Small intestine (tissue), 7 donors: ENCODE data around the gene ZIM2. TPM values are rescaled to one million over a fixed set of nuclear protein-coding genes. Genes with fewer than 3 reads are reported as not detected.

Source experiments
- DNase-seq, 2 donors: peaks; one replicate each; pipeline versions ENCODE4 v3.0.0 to v3.0.0-alpha.2; 2013
- FAIRE-seq: peaks from 2 replicates; lab custom pipeline; 2012; peaks lifted over from hg19 to GRCh38; lab: Jason Lieb, UNC
- H3K27ac ChIP-seq, 3 donors: one replicate each; pipeline ENCODE4 v1.5.1; 2013; ENCODE audit warnings: low read length in 2 of 3, mild to moderate bottlenecking in 2 of 3, control low read depth in 1 of 3, inconsistent platforms in 1 of 3, low read depth in 1 of 3, moderate library complexity in 1 of 3
- H3K27me3 ChIP-seq, 3 donors: one replicate each; pipeline ENCODE4 v1.6.1; 2013; ENCODE audit warnings: low read length in 3 of 3, inconsistent platforms in 1 of 3; ENCODE audit not compliant: control insufficient read depth in 3 of 3, insufficient read depth in 3 of 3
- H3K36me3 ChIP-seq, 3 donors: one replicate each; pipeline ENCODE4 v1.6.1; 2013; ENCODE audit warnings: low read length in 3 of 3, inconsistent platforms in 1 of 3, low read depth in 1 of 3, mild to moderate bottlenecking in 1 of 3, moderate library complexity in 1 of 3; ENCODE audit not compliant: control insufficient read depth in 3 of 3, insufficient read depth in 2 of 3
- H3K4me1 ChIP-seq, 3 donors: one replicate each; pipeline ENCODE4 v1.6.1; 2013; ENCODE audit warnings: low read length in 2 of 3, inconsistent platforms in 1 of 3, low read depth in 1 of 3, mild to moderate bottlenecking in 1 of 3, moderate library complexity in 1 of 3; ENCODE audit not compliant: control insufficient read depth in 3 of 3, insufficient read depth in 2 of 3
- H3K4me3 ChIP-seq, 3 donors: one replicate each; pipeline ENCODE4 v1.5.1; 2013; ENCODE audit warnings: low read length in 3 of 3, control low read depth in 1 of 3, inconsistent platforms in 1 of 3, low read depth in 1 of 3, mild to moderate bottlenecking in 1 of 3, moderate library complexity in 1 of 3
- H3K9me3 ChIP-seq, 2 donors: one replicate each; pipeline ENCODE4 v1.6.1; 2013; ENCODE audit warnings: low read depth in 1 of 2, low read length in 1 of 2; ENCODE audit not compliant: control insufficient read depth in 2 of 2, insufficient read depth in 1 of 2
- WGBS, 3 donors: extraction: QIAGEN DNeasy Blood & Tissue Kit; methylation state at CpG; one replicate each; pipeline ENCODE4 v1.1.7; 2013; 5-methylcytosine and 5-hydroxymethylcytosine counted together
- polyA plus RNA-seq, 4 donors: library from polyadenylated mRNA; stranded (reverse) in 3 of 4; unstranded in 1 of 4; fragments of 200-250 nt in 3 of 4; fragments of 120-200 nt in 1 of 4; gene quantifications; one replicate each; pipeline versions ENCODE4 v1.2.1 to v1.2.3, GENCODE V29; 2013
- donor health status: healthy with polysubstance abuse.
- donor health status: control.
- donor health status: control.
- donor health status: Bipolar disorder and iron deficiency.
- donor health status: healthy.

ZIM2 gene
- polyA plus RNA-seq, 4 donors, result 0.30 TPM; not detected in 3

GRCh38 chr19:56837492-56838023 lies 3.0 kb downstream of the ZIM2 start:
- peak in 1 of 2 donors; percentile 90 for DNase-seq
- peaks cover 6 to 7% of the 10 kb centered on the region in 2 donors for H3K9me3 ChIP-seq
- peaks cover 0 to 1% (median 0%) of the 10 kb centered on the region in 3 donors for H3K36me3 ChIP-seq
- no peak for FAIRE-seq
- H3K27ac ChIP-seq, result peak overlapping the region in 1 of 3 donors; percentile 97
- peaks cover 0 to 11% (median 3%) of the 10 kb centered on the region in 3 donors for H3K27me3 ChIP-seq
- no peaks in the 10 kb centered on the region for H3K4me1 ChIP-seq
- WGBS, 3 donors, result 44 to 61% (median 61%) methylated on average over 25 of the region's 25 CpGs
- peak overlapping the region in 1 of 3 donors; percentile 66 for H3K4me3 ChIP-seq

- H3K4me3 ChIP-seq, result peak overlapping the region in 1 of 3 donors; percentile 66
- peaks cover 6 to 7% of the 10 kb centered on the region in 2 donors for H3K9me3 ChIP-seq
- WGBS, 3 donors, result 41 to 45% (median 43%) methylated on average over 6 of the region's 6 CpGs
- H3K27ac ChIP-seq, result peak overlapping the region in 1 of 3 donors; percentile 97
- no peaks in the 10 kb centered on the region for H3K4me1 ChIP-seq
- H3K27me3 ChIP-seq, result peaks cover 0 to 11% (median 3%) of the 10 kb centered on the region in 3 donors
- FAIRE-seq (no peak), DNase-seq (peak in 1 of 2 donors; percentile 47)
- H3K36me3 ChIP-seq, result peaks cover 0 to 5% (median 0%) of the 10 kb centered on the region in 3 donors
These were observed 3.5 kb downstream of the ZIM2 start for GRCh38 chr19:56837004-56837403.

DNA sequence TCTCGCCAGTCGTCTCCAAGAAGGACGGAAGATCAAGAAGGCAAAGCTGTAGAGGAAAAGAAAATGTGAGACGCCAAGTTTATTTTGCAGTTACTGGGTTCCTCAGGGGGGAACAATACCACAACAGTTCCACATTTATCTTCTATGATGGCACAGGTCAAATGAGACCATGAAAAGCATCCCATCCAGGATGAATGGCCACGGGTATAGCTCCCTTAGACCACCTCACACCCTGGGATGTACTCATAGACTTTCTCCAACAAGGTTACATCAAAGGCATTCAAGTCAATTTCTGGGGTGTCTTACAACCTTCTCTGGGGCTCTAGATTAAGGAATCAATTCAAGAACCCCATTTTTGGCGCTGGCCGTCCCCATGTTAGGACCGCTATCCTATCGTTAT lies 4.5 kb downstream of the ZIM2 start:
- Histone ChIP-seq H3K36me3 (peaks cover 0 to 5% (median 0%) of the 10 kb centered on the region in 3 donors), H3K27me3 (peaks cover 0 to 9% (median 3%) of the 10 kb centered on the region in 3 donors), H3K27ac (no peak overlapping the region), H3K4me3 (no peak overlapping the region), H3K9me3 (peaks cover 6 to 7% of the 10 kb centered on the region in 2 donors), H3K4me1 (no peaks in the 10 kb centered on the region)
- WGBS, 3 donors, result 80 to 83% (median 81%) methylated on average over 9 of the region's 9 CpGs
- FAIRE-seq (no peak), DNase-seq (no peak)

DNA sequence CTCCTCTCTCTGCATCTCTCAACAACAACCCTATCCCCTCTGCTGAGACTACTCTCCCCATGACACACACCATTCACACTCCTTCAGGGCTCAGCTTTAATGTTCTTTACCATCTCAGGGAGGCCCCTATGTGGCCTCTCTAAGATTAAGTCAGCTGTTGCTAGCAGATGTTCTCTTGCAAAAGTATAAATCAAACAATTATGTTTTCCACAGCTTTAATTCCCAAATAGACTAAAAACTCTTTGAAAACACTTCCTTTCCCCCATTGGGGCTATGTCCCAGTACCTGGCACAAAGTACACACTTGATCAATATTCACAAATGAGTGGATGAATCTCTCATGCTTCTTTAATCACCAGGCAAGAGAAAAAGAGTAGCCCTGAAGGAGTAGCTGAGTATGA lies 5.1 kb downstream of the ZIM2 start:
- FAIRE-seq (no peak), DNase-seq (no peak)
- Histone ChIP-seq H3K4me1 (no peaks in the 10 kb centered on the region), H3K4me3 (no peak overlapping the region), H3K27me3 (peaks cover 0 to 3% (median 3%) of the 10 kb centered on the region in 3 donors), H3K27ac (no peak overlapping the region), H3K9me3 (peaks cover 4 to 7% of the 10 kb centered on the region in 2 donors), H3K36me3 (peaks cover 0 to 5% (median 0%) of the 10 kb centered on the region in 3 donors)

- H3K36me3 ChIP-seq, result peaks cover 0 to 5% (median 0%) of the 10 kb centered on the region in 3 donors
- peaks cover 3 to 4% of the 10 kb centered on the region in 2 donors for H3K9me3 ChIP-seq
- H3K27me3 ChIP-seq, result peaks cover 0 to 3% (median 0%) of the 10 kb centered on the region in 3 donors
- DNase-seq (no peak), FAIRE-seq (no peak)
- 66 to 78% (median 73%) methylated on average over 5 of the region's 5 CpGs for WGBS, 3 donors
- H3K4me3 ChIP-seq, result no peak overlapping the region
- H3K27ac ChIP-seq, result no peak overlapping the region
- no peaks in the 10 kb centered on the region for H3K4me1 ChIP-seq
These were observed 5.8 kb downstream of the ZIM2 start for GRCh38 chr19:56834564-56835375.

GRCh38 chr19:56832352-56832928 lies 8.1 kb downstream of the ZIM2 start:
- DNase-seq (no peak), FAIRE-seq (no peak)
- H3K27ac ChIP-seq, result no peak overlapping the region
- H3K4me1 ChIP-seq, result no peaks in the 10 kb centered on the region
- H3K27me3 ChIP-seq, result no peaks in the 10 kb centered on the region
- no peaks in the 10 kb centered on the region for H3K9me3 ChIP-seq
- peaks cover 0 to 5% (median 0%) of the 10 kb centered on the region in 3 donors for H3K36me3 ChIP-seq
- no peak overlapping the region for H3K4me3 ChIP-seq
- WGBS, 3 donors, result 74 to 78% (median 77%) methylated on average over 5 of the region's 5 CpGs

DNA sequence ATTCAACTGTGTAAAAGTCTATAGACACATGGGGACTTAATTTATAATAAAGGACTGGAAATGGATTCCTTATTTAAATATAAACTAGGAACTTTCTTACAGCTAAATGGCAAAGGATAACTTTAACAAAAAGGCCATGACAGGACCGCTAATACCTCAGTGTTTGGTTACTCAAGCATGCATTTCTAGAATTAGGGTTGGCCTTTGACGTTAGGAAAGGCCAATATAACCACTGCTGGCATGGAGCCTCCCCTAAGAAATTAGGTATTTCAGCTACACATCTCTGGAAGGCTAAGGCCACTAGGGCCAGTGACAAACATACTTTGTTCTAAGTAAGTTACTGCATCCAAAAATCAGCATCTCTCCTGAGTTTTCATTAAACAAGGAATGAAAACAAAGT lies 9.3 kb downstream of the ZIM2 start:
- Histone ChIP-seq H3K27ac (no peak overlapping the region), H3K9me3 (no peaks in the 10 kb centered on the region), H3K36me3 (peaks cover 0 to 5% (median 0%) of the 10 kb centered on the region in 3 donors), H3K4me3 (no peak overlapping the region), H3K4me1 (no peaks in the 10 kb centered on the region), H3K27me3 (no peaks in the 10 kb centered on the region)
- FAIRE-seq (no peak), DNase-seq (no peak)
- WGBS, 3 donors, result 54 to 62% (median 61%) methylated on average over 2 of the region's 2 CpGs

GRCh38 chr19:56829596-56829995 lies 10.9 kb downstream of the ZIM2 start:
- H3K27me3 ChIP-seq, result no peaks in the 10 kb centered on the region
- DNase-seq, result no peak
- H3K4me1 ChIP-seq, result no peaks in the 10 kb centered on the region
- H3K27ac ChIP-seq, result no peak overlapping the region
- 61 to 73% (median 68%) methylated on average over 6 of the region's 6 CpGs for WGBS, 3 donors
- no peaks in the 10 kb centered on the region for H3K9me3 ChIP-seq
- FAIRE-seq, result no peak
- H3K4me3 ChIP-seq, result no peak overlapping the region
- peaks cover 0 to 5% (median 0%) of the 10 kb centered on the region in 3 donors for H3K36me3 ChIP-seq
